K562 (cell line): Measurements from ENCODE around the gene SLC12A4. TPM values are rescaled to one million over a fixed set of nuclear protein-coding genes. Genes with fewer than 3 reads are reported as not detected.
A peak's percentile ranks its signal among the peaks of the same experiment; 100 is the strongest.

Source experiments
- HMGN3 ChIP-seq: IDR thresholded peaks from 2 replicates; pipeline ENCODE4 v1.6.1; 2011; ENCODE audit warnings: borderline replicate concordance, low read depth, mild to moderate bottlenecking, mixed read lengths, low read length; ENCODE audit not compliant: insufficient read length; ENCODE audit errors: extremely low read depth
- LEF1 ChIP-seq: fragments of 450-650 bp; IDR thresholded peaks from 2 replicates; pipeline ENCODE4 v1.6.1; 2016; ENCODE audit warnings: mild to moderate bottlenecking
- NFE2L1 ChIP-seq: fragments of 450-650 bp; IDR thresholded peaks from 2 replicates; pipeline ENCODE4 v1.6.1; 2016; ENCODE audit warnings: missing genetic modification characterization, low read depth, mild to moderate bottlenecking, missing compliant biosample characterization, moderate library complexity, borderline replicate concordance
- PPARD ChIP-seq: fragments of 250-450 bp; sonication (Bioruptor Pico); IDR thresholded peaks from 2 replicates; pipeline ENCODE4 v1.8.0; 2022; ENCODE audit warnings: inconsistent platforms, mild to moderate bottlenecking, moderate library complexity
- PTRF ChIP-seq: fragments of 450-650 bp; IDR thresholded peaks from 2 replicates; pipeline ENCODE4 v1.6.1; 2016; ENCODE audit warnings: mild to moderate bottlenecking, missing genetic modification characterization, missing compliant biosample characterization
- RREB1 ChIP-seq: fragments of 250-450 bp; sonication (Bioruptor Pico); IDR thresholded peaks from 2 replicates; pipeline ENCODE4 v1.4.0; 2020
- SAP30 ChIP-seq: fragments of 200-600 bp; sonication (generic); IDR thresholded peaks from 2 replicates; pipeline ENCODE4 v1.6.1; 2012; ENCODE audit warnings: borderline replicate concordance, low read depth, mild to moderate bottlenecking, moderate library complexity, low read length, control low read depth, inconsistent platforms; ENCODE audit not compliant: insufficient read depth, poor library complexity, severe bottlenecking
- SRSF1 ChIP-seq: fragments of 200-400 bp; formaldehyde crosslinking; IDR thresholded peaks from 2 replicates; pipeline ENCODE4 v1.6.1; 2017; ENCODE audit warnings: mild to moderate bottlenecking, low read depth, low read length, moderate library complexity
- USF2 ChIP-seq: sonication (generic); formaldehyde crosslinking; IDR thresholded peaks from 2 replicates; pipeline ENCODE4 v1.5.0; 2020; ENCODE audit warnings: missing genetic modification reagents
- ZBTB7A ChIP-seq: IDR thresholded peaks from 2 replicates; pipeline ENCODE4 v1.6.1; 2011; ENCODE audit warnings: low read depth, mild to moderate bottlenecking, low read length, moderate library complexity, borderline replicate concordance; ENCODE audit not compliant: control insufficient read depth
- ZC3H8 ChIP-seq: fragments of 450-650 bp; IDR thresholded peaks from 2 replicates; pipeline ENCODE4 v1.6.1; 2017
- polyA plus RNA-seq, 8 experiments: library from polyadenylated mRNA; depleted of rRNA in 4 of 8; stranded (reverse) in 5 of 8; unstranded in 3 of 8; fragments of >200 nt; fragmentation: Nextera tagmentation in 2 of 8; fragmentation: Illumina TruSeq in 1 of 8; extraction: Ambion mirVana in 2 of 8; extraction: Trizol in 1 of 8; gene quantifications; 2 replicates each; pipeline versions ENCODE4 v1.2.1 to v1.2.3, GENCODE V29; 2011 to 2014; ENCODE audit warnings: inconsistent platforms in 1 of 8, missing spikeins in 1 of 8
- total RNA-seq, 7 experiments: library from RNA; depleted of rRNA in 6 of 7; stranded (reverse); fragments of >200 nt in 6 of 7; fragmentation: Illumina TruSeq in 2 of 7; extraction: Trizol in 2 of 7; gene quantifications; 2 replicates each; pipeline versions ENCODE4 v1.2.1 to v1.2.3, GENCODE V29; 2011 to 2021; ENCODE audit warnings: low replicate concordance in 1 of 7
- TF ChIP-seq, protein P1 (sequence below), 2 experiments: IDR thresholded peaks; 2 replicates each; pipeline ENCODE4 v1.6.1; 2011; ENCODE audit warnings: borderline replicate concordance in 1 of 2, control low read depth in 1 of 2, low read depth in 1 of 2, low read length in 1 of 2, mild to moderate bottlenecking in 1 of 2, mixed read lengths in 1 of 2, moderate library complexity in 1 of 2; ENCODE audit not compliant: insufficient read depth in 1 of 2, insufficient read length in 1 of 2, poor library complexity in 1 of 2, severe bottlenecking in 1 of 2; ENCODE audit errors: extremely low read depth in 1 of 2
- TF ChIP-seq, protein P2 (sequence below): IDR thresholded peaks from 2 replicates; pipeline ENCODE4 v1.6.1; 2016; ENCODE audit warnings: missing genetic modification characterization, missing compliant biosample characterization
- TF ChIP-seq, protein P3 (sequence below), 2 experiments: fragments of 450-650 bp; conservative IDR thresholded peaks; 2 replicates each; pipeline ENCODE4 v1.6.1; 2017; ENCODE audit warnings: mild to moderate bottlenecking in 2 of 2, moderate library complexity in 2 of 2

SLC12A4 gene
- total and polyA plus RNA-seq, 9 of the 15 experiments (the other 6 are each of a cell fraction or from before 2014, with no cell fraction given) = 0.75 to 43.5 (median 15.0) TPM

DNA sequence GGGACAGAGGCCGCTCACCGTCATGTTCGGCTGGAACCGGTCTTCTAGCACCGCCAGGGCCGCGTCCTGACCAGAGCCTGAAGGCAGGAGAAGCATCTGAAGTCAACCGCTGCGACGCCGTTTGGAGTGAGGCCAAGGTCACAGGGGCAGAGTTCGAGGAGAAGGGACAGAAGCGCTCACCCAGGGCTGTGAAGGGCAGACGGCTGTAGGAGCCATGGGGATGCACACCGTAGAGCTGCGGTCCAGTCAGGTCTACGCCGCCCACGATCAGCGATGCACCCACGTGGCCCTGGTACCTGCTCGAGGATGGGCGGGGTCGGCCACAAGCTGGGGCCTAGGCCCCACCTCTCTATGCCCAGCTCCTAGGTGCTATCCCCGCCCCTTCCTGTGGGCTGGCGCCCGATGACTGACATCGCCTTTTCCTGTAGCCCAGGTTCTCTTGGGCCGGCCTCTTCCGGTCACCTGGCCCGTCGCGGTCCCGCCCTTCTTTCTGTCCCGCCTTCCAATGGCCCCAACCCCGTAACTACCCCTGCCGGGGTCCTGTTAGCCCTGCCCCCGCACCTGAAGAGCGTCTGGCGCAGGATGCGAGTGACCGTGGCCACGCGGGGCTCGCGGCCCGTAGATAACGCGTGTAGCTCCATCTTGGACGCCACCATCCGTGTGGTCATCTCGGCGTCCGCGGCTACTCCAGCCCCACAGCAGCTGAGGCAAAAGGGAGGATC lies 32.9 kb downstream of the SLC12A4 start (continued):
- TF ChIP-seq NFE2L1 = no peak
- no peak for TF ChIP-seq PPARD (CRISPR knock-in tag)
- TF ChIP-seq, protein P1, sequence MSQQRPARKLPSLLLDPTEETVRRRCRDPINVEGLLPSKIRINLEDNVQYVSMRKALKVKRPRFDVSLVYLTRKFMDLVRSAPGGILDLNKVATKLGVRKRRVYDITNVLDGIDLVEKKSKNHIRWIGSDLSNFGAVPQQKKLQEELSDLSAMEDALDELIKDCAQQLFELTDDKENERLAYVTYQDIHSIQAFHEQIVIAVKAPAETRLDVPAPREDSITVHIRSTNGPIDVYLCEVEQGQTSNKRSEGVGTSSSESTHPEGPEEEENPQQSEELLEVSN (IDR thresholded peaks at IDR 0.05; ENCODE audit: borderline replicate concordance in 1 of 2, extremely low read depth in 1 of 2, insufficient read depth in 1 of 2, insufficient read length in 1 of 2, low read depth in 1 of 2, low read length in 1 of 2, poor library complexity in 1 of 2, severe bottlenecking in 1 of 2) = peak; percentile 60 to 80
- TF ChIP-seq SAP30 = peak; percentile 90
- TF ChIP-seq USF2 = peak; percentile 95
- peak; percentile 78; the same call in 1 of the 2 replicates for TF ChIP-seq ZBTB7A
- no peak for TF ChIP-seq PTRF
- no peak for TF ChIP-seq SRSF1
- TF ChIP-seq, protein P2, sequence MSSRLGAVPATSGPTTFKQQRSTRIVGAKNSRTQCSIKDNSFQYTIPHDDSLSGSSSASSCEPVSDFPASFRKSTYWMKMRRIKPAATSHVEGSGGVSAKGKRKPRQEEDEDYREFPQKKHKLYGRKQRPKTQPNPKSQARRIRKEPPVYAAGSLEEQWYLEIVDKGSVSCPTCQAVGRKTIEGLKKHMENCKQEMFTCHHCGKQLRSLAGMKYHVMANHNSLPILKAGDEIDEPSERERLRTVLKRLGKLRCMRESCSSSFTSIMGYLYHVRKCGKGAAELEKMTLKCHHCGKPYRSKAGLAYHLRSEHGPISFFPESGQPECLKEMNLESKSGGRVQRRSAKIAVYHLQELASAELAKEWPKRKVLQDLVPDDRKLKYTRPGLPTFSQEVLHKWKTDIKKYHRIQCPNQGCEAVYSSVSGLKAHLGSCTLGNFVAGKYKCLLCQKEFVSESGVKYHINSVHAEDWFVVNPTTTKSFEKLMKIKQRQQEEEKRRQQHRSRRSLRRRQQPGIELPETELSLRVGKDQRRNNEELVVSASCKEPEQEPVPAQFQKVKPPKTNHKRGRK = no peak
- TF ChIP-seq RREB1 (CRISPR knock-in tag) = no peak; the same call in 1 of the 2 replicates
- no peak for TF ChIP-seq LEF1
- no peak for TF ChIP-seq ZC3H8
- peak; percentile 95 for TF ChIP-seq HMGN3
- TF ChIP-seq, protein P3, sequence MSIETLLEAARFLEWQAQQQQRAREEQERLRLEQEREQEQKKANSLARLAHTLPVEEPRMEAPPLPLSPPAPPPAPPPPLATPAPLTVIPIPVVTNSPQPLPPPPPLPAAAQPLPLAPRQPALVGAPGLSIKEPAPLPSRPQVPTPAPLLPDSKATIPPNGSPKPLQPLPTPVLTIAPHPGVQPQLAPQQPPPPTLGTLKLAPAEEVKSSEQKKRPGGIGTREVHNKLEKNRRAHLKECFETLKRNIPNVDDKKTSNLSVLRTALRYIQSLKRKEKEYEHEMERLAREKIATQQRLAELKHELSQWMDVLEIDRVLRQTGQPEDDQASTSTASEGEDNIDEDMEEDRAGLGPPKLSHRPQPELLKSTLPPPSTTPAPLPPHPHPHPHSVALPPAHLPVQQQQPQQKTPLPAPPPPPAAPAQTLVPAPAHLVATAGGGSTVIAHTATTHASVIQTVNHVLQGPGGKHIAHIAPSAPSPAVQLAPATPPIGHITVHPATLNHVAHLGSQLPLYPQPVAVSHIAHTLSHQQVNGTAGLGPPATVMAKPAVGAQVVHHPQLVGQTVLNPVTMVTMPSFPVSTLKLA (conservative IDR thresholded peaks at IDR 0.05) = peak; percentile 97 to 99
